B cell (primary cell): Measurements from ENCODE around the gene MED8. TPM values are rescaled to one million over a fixed set of nuclear protein-coding genes. Genes with fewer than 3 reads are reported as not detected.

ENCODE experiments used
- ATAC-seq: fragments of 200-7000 bp; cut with Tn5 transposase; one replicate; pipeline ENCODE4 v1.10.0; 2021; ENCODE audit warnings: low read depth, mild to moderate bottlenecking, moderate number of reproducible peaks, moderate library complexity
- CTCF ChIA-PET: fragments of 350-600 bp; sonication (Branson Sonifier 250); formaldehyde crosslinking; loops from one replicate; lab custom pipeline; 2021; ENCODE audit warnings: antibody characterized with exemption, inconsistent platforms; lab: Charles Lee
- POLR2A ChIA-PET: fragments of 350-600 bp; sonication (Branson Sonifier 250); formaldehyde crosslinking; loops from one replicate; lab custom pipeline; 2021; ENCODE audit warnings: antibody characterized with exemption; lab: Charles Lee
- DNase-seq: peaks from one replicate; pipeline ENCODE4 v3.0.0; 2013
- H2AFZ ChIP-seq: 2 replicates; pipeline ENCODE4 v1.6.1; 2012; ENCODE audit warnings: mild to moderate bottlenecking, low read depth, low read length; ENCODE audit not compliant: insufficient read depth, poor library complexity, severe bottlenecking
- H3K27ac ChIP-seq, 2 donors: 1 replicate in 1 of 2; 2 replicates in 1 of 2; pipeline ENCODE4 v1.5.1; 2012 to 2013; ENCODE audit warnings: low read length in 2 of 2, mild to moderate bottlenecking in 2 of 2, moderate library complexity in 1 of 2
- H3K27me3 ChIP-seq, 4 experiments: fragments of 200-600 bp in 1 of 4; sonication (generic) in 1 of 4; replicated peaks in 1 of 4; 1 replicate in 2 of 4; 2 replicates in 2 of 4; pipeline versions ENCODE4 v1.6.1 to v1.7.0; 2013 to 2016; ENCODE audit warnings: low read length in 3 of 4, mild to moderate bottlenecking in 2 of 4, mixed read lengths in 1 of 4, moderate library complexity in 1 of 4; ENCODE audit not compliant: insufficient read depth in 4 of 4, control insufficient read depth in 3 of 4; ENCODE audit errors: control extremely low read depth in 1 of 4
- H3K36me3 ChIP-seq, 2 experiments: replicated peaks in 1 of 2; 1 replicate in 1 of 2; 2 replicates in 1 of 2; pipeline versions ENCODE4 v1.6.1 to v1.7.1; 2013; ENCODE audit warnings: low read length in 1 of 2; ENCODE audit not compliant: insufficient read depth in 2 of 2, control insufficient read depth in 1 of 2; ENCODE audit errors: control extremely low read depth in 1 of 2, extremely low read depth in 1 of 2
- H3K4me1 ChIP-seq, 2 donors: fragments of 200-600 bp in 1 of 2; sonication (generic) in 1 of 2; 1 replicate in 1 of 2; 2 replicates in 1 of 2; pipeline versions ENCODE4 v1.5.1 to v1.6.1; 2013 to 2017; ENCODE audit warnings: low read length in 2 of 2; ENCODE audit not compliant: control insufficient read depth in 2 of 2, insufficient read depth in 2 of 2
- H3K4me2 ChIP-seq: replicated peaks from 2 replicates; pipeline ENCODE3; 2012; ENCODE audit warnings: mild to moderate bottlenecking, low read depth, low read length; ENCODE audit not compliant: poor library complexity, severe bottlenecking
- H3K4me3 ChIP-seq, 5 experiments: fragments of 200-600 bp in 1 of 5; sonication (generic) in 1 of 5; 1 replicate in 3 of 5; 2 replicates in 2 of 5; pipeline versions ENCODE4 v1.5.1 to v1.7.0; 2011 to 2016; ENCODE audit warnings: low read length in 4 of 5, mild to moderate bottlenecking in 4 of 5, low read depth in 2 of 5, control low read depth in 1 of 5, moderate library complexity in 1 of 5; ENCODE audit not compliant: insufficient read depth in 1 of 5; ENCODE audit errors: control extremely low read depth in 1 of 5, extremely low read depth in 1 of 5
- H3K79me2 ChIP-seq: fragments of 200-600 bp; sonication (generic); one replicate; pipeline ENCODE4 v1.6.0; 2016; ENCODE audit warnings: low read length; ENCODE audit not compliant: control insufficient read depth, insufficient read depth
- H3K9ac ChIP-seq: fragments of 200-600 bp; sonication (generic); 2 replicates; pipeline ENCODE4 v1.6.1; 2017; ENCODE audit warnings: mild to moderate bottlenecking, low read length, moderate library complexity
- H3K9me3 ChIP-seq, 3 donors: one replicate each; pipeline versions ENCODE4 v1.6.1 to v1.7.1; 2013; ENCODE audit warnings: low read length in 2 of 3; ENCODE audit not compliant: control insufficient read depth in 2 of 3, insufficient read depth in 1 of 3; ENCODE audit errors: control extremely low read depth in 1 of 3
- H4K20me1 ChIP-seq: 2 replicates; pipeline ENCODE4 v1.6.0; 2012; ENCODE audit warnings: mild to moderate bottlenecking, low read length; ENCODE audit not compliant: insufficient read depth, control insufficient read depth, poor library complexity, severe bottlenecking
- H3K27ac Mint-ChIP-seq: one replicate; pipeline ENCODE4 v1.8.0; 2021; ENCODE audit warnings: mixed read lengths
- H3K27me3 Mint-ChIP-seq: one replicate; pipeline ENCODE4 v1.8.0; 2021; ENCODE audit warnings: mixed read lengths
- H3K4me1 Mint-ChIP-seq: one replicate; pipeline ENCODE4 v1.8.0; 2021; ENCODE audit warnings: mixed read lengths
- H3K4me3 Mint-ChIP-seq: one replicate; pipeline ENCODE4 v1.8.0; 2021; ENCODE audit warnings: mixed read lengths
- H3K9me3 Mint-ChIP-seq: one replicate; pipeline ENCODE4 v1.8.0; 2022; ENCODE audit warnings: mixed read lengths; ENCODE audit not compliant: insufficient read depth
- CTCF ChIP-seq: fragments of 200-600 bp; IDR thresholded peaks from one replicate; pipeline ENCODE4 v1.8.0; 2022; ENCODE audit warnings: antibody characterized with exemption, mild to moderate bottlenecking
- EZH2 ChIP-seq: IDR thresholded peaks from 2 replicates; pipeline ENCODE4 v1.6.1; 2012; ENCODE audit warnings: borderline replicate concordance, low read depth, mild to moderate bottlenecking, moderate library complexity, low read length; ENCODE audit not compliant: insufficient read depth, poor library complexity, severe bottlenecking
- WGBS: methylation state at CpG from one replicate; pipeline ENCODE4 v1.1.5; 2013; ENCODE audit warnings: missing lambda C conversion rate; ENCODE audit not compliant: insufficient coverage; 5-methylcytosine and 5-hydroxymethylcytosine counted together
- intact Hi-C: fragments of 100-400 bp; cut with micrococcal nuclease; formaldehyde crosslinking; loops from one replicate; pipeline ENCODE4 v1.10.0; 2022
- polyA plus RNA-seq: library from polyadenylated mRNA; depleted of rRNA; stranded (reverse); fragments of >200 nt; gene quantifications from 2 replicates; pipeline ENCODE4 v1.2.3, GENCODE V29; 2012
- total RNA-seq, 2 donors: library from RNA; stranded (reverse); fragments of 120-200 nt in 1 of 2; gene quantifications; 1 replicate in 1 of 2; 2 replicates in 1 of 2; pipeline versions ENCODE4 v1.2.3 to v1.2.4, GENCODE V29; 2013 to 2022

Gene MED8
- total and polyA plus RNA-seq, 2 donors (not counting 1 experiment from before 2014, with no cell fraction given), result 12.0 to 30.0 TPM

DNA sequence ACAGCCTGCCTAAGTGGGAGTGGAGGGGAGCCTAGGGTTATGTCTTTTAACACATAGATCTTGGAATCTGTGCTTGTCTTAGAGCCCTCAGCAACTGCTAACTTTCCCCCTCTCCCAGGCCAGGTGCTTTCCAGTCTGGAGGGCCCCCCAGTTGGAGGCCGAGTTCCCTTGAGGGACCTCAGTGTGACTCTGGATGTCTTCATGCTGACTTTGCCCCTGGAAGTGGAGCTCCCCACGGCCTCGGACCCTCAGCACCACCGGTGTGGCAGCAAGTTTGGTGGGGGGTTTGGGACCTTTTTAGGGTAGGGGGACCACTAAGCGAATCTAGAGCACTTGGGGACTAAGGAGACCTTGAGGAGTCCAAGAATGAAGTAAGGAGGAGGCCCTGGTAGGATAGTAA, 41.2 kb upstream of the MED8 start:
- H3K36me3 ChIP-seq, result peaks cover 0 to 92% of the 10 kb centered on the region in 2 experiments
- Mint-ChIP-seq H3K4me3 (no peak overlapping the region), H3K4me1 (no peaks in the 10 kb centered on the region), H3K27me3 (no peaks in the 10 kb centered on the region), H3K9me3 (no peaks in the 10 kb centered on the region), H3K27ac (no peak overlapping the region)
- H3K27me3 ChIP-seq, result no peaks in the 10 kb centered on the region
- no peak overlapping the region for H3K4me2 ChIP-seq
- H3K4me1 ChIP-seq, result no peaks in the 10 kb centered on the region
- no peaks in the 10 kb centered on the region for H3K79me2 ChIP-seq
- no peaks in the 10 kb centered on the region for H4K20me1 ChIP-seq
- WGBS, result 100% methylated on average over 5 of the region's 5 CpGs
- no peak overlapping the region for H3K27ac ChIP-seq
- intact Hi-C loops, result no loop called here
- no peak overlapping the region for H3K4me3 ChIP-seq
- H3K9ac ChIP-seq, result no peak overlapping the region
- no peaks in the 10 kb centered on the region for H3K9me3 ChIP-seq
- no peak overlapping the region for H2AFZ ChIP-seq
- ChIA-PET CTCF (interaction anchor here (1.2 kb wide), 1 partner anchor 91 kb away, joined by 3 read pairs; no protein-coding TSS in a partner anchor), POLR2A (no interaction called here)
- ATAC-seq (no peak), DNase-seq (no peak)
- TF ChIP-seq EZH2 (no peak), CTCF (no peak)

- H3K4me1 Mint-ChIP-seq, result no peaks in the 10 kb centered on the region
- TF ChIP-seq EZH2 (no peak), CTCF (no peak)
- Histone ChIP-seq H3K27ac (no peak overlapping the region), H3K9me3 (no peaks in the 10 kb centered on the region), H3K27me3 (no peaks in the 10 kb centered on the region), H3K9ac (no peak overlapping the region), H3K4me1 (no peaks in the 10 kb centered on the region), H2AFZ (no peak overlapping the region), H3K4me2 (no peak overlapping the region), H3K4me3 (no peak overlapping the region), H3K79me2 (no peaks in the 10 kb centered on the region), H3K36me3 (peaks cover 0 to 90% of the 10 kb centered on the region in 2 experiments), H4K20me1 (no peaks in the 10 kb centered on the region)
- POLR2A ChIA-PET, result no interaction called here
- H3K27ac Mint-ChIP-seq, result no peak overlapping the region
- WGBS, result 90% methylated on average over 6 of the region's 9 CpGs
- no peak for DNase-seq
- H3K27me3 Mint-ChIP-seq, result no peaks in the 10 kb centered on the region
- no peak for ATAC-seq
- no peaks in the 10 kb centered on the region for H3K9me3 Mint-ChIP-seq
- intact Hi-C loops, result no loop called here
- CTCF ChIA-PET, result interaction anchor here (1.2 kb wide), 1 partner anchor 201 kb away, joined by 4 read pairs; no protein-coding TSS in a partner anchor
- no peak overlapping the region for H3K4me3 Mint-ChIP-seq
Observed at GRCh38 chr1:43427941-43428340, 38.3 kb upstream of the MED8 start.
